IMR-90 (cell line): ENCODE results near the gene CENPH. TPM values are rescaled to one million over a fixed set of nuclear protein-coding genes. Genes with fewer than 3 reads are reported as not detected.

Experiments used
- ATAC-seq: fragments of 200-7000 bp; cut with Tn5 transposase; 2 replicates; pipeline ENCODE4 v1.9.1; 2020; ENCODE audit warnings: low read depth, mild to moderate bottlenecking, moderate library complexity
- BruUV-seq: library from RNA; stranded (reverse); fragments of 400-500 nt; replicated peaks from 2 replicates; lab custom pipeline; 2021; lab: Mats Ljungman, UMichigan
- CTCF ChIA-PET: fragments of 300-600 bp; formaldehyde crosslinking; extraction: SDS; loops from one replicate; lab custom pipeline; 2021; ENCODE audit warnings: antibody characterized with exemption; lab: Yijun Ruan, JAX
- POLR2A ChIA-PET: fragments of 300-600 bp; sonication (Branson Sonifier 250); formaldehyde crosslinking; loops from one replicate; lab custom pipeline; 2022; ENCODE audit warnings: antibody characterized with exemption; ENCODE audit not compliant: unreplicated experiment; lab: Charles Lee
- DNase-seq: peaks from one replicate; pipeline ENCODE4 v3.0.0; 2013
- H2AFZ ChIP-seq: replicated peaks from 2 replicates; pipeline ENCODE3; 2013; ENCODE audit warnings: low read length, mild to moderate bottlenecking; ENCODE audit not compliant: poor library complexity
- H2AK5ac ChIP-seq: 2 replicates; pipeline ENCODE4 v1.6.1; 2013; ENCODE audit warnings: low read depth, low read length, inconsistent platforms
- H2AK9ac ChIP-seq: replicated peaks from 2 replicates; pipeline ENCODE3; 2013; ENCODE audit warnings: mild to moderate bottlenecking, low read depth, low read length, moderate library complexity; ENCODE audit not compliant: poor library complexity
- H2BK120ac ChIP-seq: 2 replicates; pipeline ENCODE4 v1.6.1; 2013; ENCODE audit warnings: low read depth, low read length, inconsistent platforms
- H2BK15ac ChIP-seq: 3 replicates; pipeline ENCODE4 v1.6.1; 2013; ENCODE audit warnings: low read depth, low read length, inconsistent platforms
- H2BK20ac ChIP-seq: 2 replicates; pipeline ENCODE4 v1.6.1; 2013; ENCODE audit warnings: low read depth, mild to moderate bottlenecking, inconsistent platforms, low read length, moderate library complexity
- H2BK5ac ChIP-seq: 2 replicates; pipeline ENCODE4 v1.6.1; 2013; ENCODE audit warnings: mild to moderate bottlenecking, low read depth, low read length, inconsistent platforms; ENCODE audit not compliant: poor library complexity, severe bottlenecking
- H3K14ac ChIP-seq: replicated peaks from 2 replicates; pipeline ENCODE4 v1.6.1; 2013; ENCODE audit warnings: low read depth, low read length, inconsistent platforms
- H3K18ac ChIP-seq: 2 replicates; pipeline ENCODE4 v1.6.1; 2013; ENCODE audit warnings: low read depth, low read length, control low read depth
- H3K23ac ChIP-seq: 2 replicates; pipeline ENCODE4 v1.6.1; 2013; ENCODE audit warnings: low read depth, low read length, inconsistent platforms
- H3K27ac ChIP-seq: 2 replicates; pipeline ENCODE4 v1.5.1; 2013; ENCODE audit warnings: mild to moderate bottlenecking, control low read depth, low read length; ENCODE audit not compliant: insufficient read depth
- H3K27me3 ChIP-seq: 2 replicates; pipeline ENCODE4 v1.6.1; 2013; ENCODE audit warnings: low read length; ENCODE audit not compliant: control insufficient read depth, insufficient read depth
- H3K36me3 ChIP-seq: 2 replicates; pipeline ENCODE4 v1.6.1; 2013; ENCODE audit warnings: low read length, mixed read lengths; ENCODE audit not compliant: control insufficient read depth, insufficient read depth
- H3K4ac ChIP-seq: 2 replicates; pipeline ENCODE4 v1.6.1; 2013; ENCODE audit warnings: low read depth, low read length, inconsistent platforms
- H3K4me1 ChIP-seq: 2 replicates; pipeline ENCODE4 v1.6.1; 2013; ENCODE audit warnings: low read length, mixed read lengths; ENCODE audit not compliant: control insufficient read depth, insufficient read depth
- H3K4me2 ChIP-seq: 2 replicates; pipeline ENCODE4 v1.6.1; 2013; ENCODE audit warnings: low read depth, mild to moderate bottlenecking, control low read depth, low read length, moderate library complexity
- H3K4me3 ChIP-seq: 2 replicates; pipeline ENCODE4 v1.5.1; 2013; ENCODE audit warnings: low read depth, mild to moderate bottlenecking, control low read depth, low read length, moderate library complexity; ENCODE audit not compliant: insufficient read depth
- H3K56ac ChIP-seq: 2 replicates; pipeline ENCODE4 v1.6.1; 2013; ENCODE audit warnings: low read length, inconsistent platforms; ENCODE audit not compliant: insufficient read depth; ENCODE audit errors: extremely low read depth
- H3K79me1 ChIP-seq, 2 experiments: 2 replicates each; pipeline ENCODE4 v1.6.1; 2013; ENCODE audit warnings: low read length in 2 of 2, inconsistent platforms in 1 of 2, low read depth in 1 of 2
- H3K9ac ChIP-seq: 2 replicates; pipeline ENCODE4 v1.6.1; 2013; ENCODE audit warnings: low read depth, low read length, control low read depth
- H3K9me1 ChIP-seq: 2 replicates; pipeline ENCODE4 v1.6.1; 2013; ENCODE audit warnings: low read length, inconsistent platforms; ENCODE audit not compliant: insufficient read depth
- H3K9me3 ChIP-seq: 2 replicates; pipeline ENCODE4 v1.6.1; 2013; ENCODE audit warnings: low read length; ENCODE audit not compliant: control insufficient read depth, insufficient read depth
- H4K20me1 ChIP-seq: 2 replicates; pipeline ENCODE4 v1.6.1; 2013; ENCODE audit warnings: low read length, inconsistent platforms; ENCODE audit not compliant: insufficient read depth
- H4K5ac ChIP-seq: 2 replicates; pipeline ENCODE4 v1.6.1; 2013; ENCODE audit warnings: mild to moderate bottlenecking, low read depth, low read length, control low read depth
- H4K8ac ChIP-seq, 2 experiments: 2 replicates each; pipeline ENCODE4 v1.6.1; 2013; ENCODE audit warnings: low read depth in 2 of 2, low read length in 2 of 2, control low read depth in 1 of 2, inconsistent platforms in 1 of 2
- H4K91ac ChIP-seq: 2 replicates; pipeline ENCODE4 v1.6.1; 2013; ENCODE audit warnings: low read depth, low read length, inconsistent platforms; ENCODE audit not compliant: insufficient read depth
- CEBPB ChIP-seq: IDR thresholded peaks from 2 replicates; pipeline ENCODE4 v1.6.1; 2012; ENCODE audit warnings: low read depth, low read length, improper control_type of control experiment
- MAFK ChIP-seq: IDR thresholded peaks from 2 replicates; pipeline ENCODE4 v1.6.1; 2012; ENCODE audit warnings: low read depth, low read length, improper control_type of control experiment
- MAZ ChIP-seq: IDR thresholded peaks from 2 replicates; pipeline ENCODE4 v1.6.1; 2012; ENCODE audit warnings: low read depth, mild to moderate bottlenecking, low read length, improper control_type of control experiment, moderate library complexity, borderline replicate concordance
- NFE2L2 ChIP-seq: fragments of 150-350 bp; IDR thresholded peaks from 2 replicates; pipeline ENCODE4 v1.6.1; 2016; ENCODE audit warnings: low read depth, mild to moderate bottlenecking, low read length
- POLR2A ChIP-seq: IDR thresholded peaks from 2 replicates; pipeline ENCODE4 v1.6.1; 2012; ENCODE audit warnings: mild to moderate bottlenecking, low read depth, low read length
- WGBS, 2 experiments: methylation state at CpG; one replicate each; pipeline versions ENCODE4 v1.1.5 to v1.1.7; 2013; ENCODE audit warnings: missing lambda C conversion rate in 2 of 2; ENCODE audit not compliant: insufficient read length in 1 of 2; ENCODE audit errors: extremely low coverage in 2 of 2; 5-methylcytosine and 5-hydroxymethylcytosine counted together
- dilution Hi-C: fragments of 300-500 bp; cut with HindIII; formaldehyde crosslinking; loops from one replicate; pipeline ENCODE4 v1.14.3; 2018; ENCODE audit warnings: low sequenced_read_pairs; ENCODE audit not compliant: unreplicated experiment
- in situ Hi-C: fragments of 300-500 bp; cut with MboI; formaldehyde crosslinking; loops from 3 replicates; pipeline ENCODE4 v1.14.3; 2019; ENCODE audit warnings: low sequenced_read_pairs, inconsistent platforms, mixed read lengths
- intact Hi-C: fragments of 100-400 bp; cut with micrococcal nuclease; formaldehyde crosslinking; loops from 2 replicates; pipeline ENCODE4 v1.10.0; 2022
- polyA plus RNA-seq, 3 experiments: library from polyadenylated mRNA; depleted of rRNA; stranded (reverse); fragments of >200 nt; gene quantifications; 2 replicates each; pipeline ENCODE4 v1.2.3, GENCODE V29; 2012; ENCODE audit warnings: low replicate concordance in 1 of 3
- total RNA-seq: library from RNA; depleted of rRNA; stranded (reverse); fragments of >200 nt; gene quantifications from 2 replicates; pipeline ENCODE4 v1.2.3, GENCODE V29; 2012
- TF ChIP-seq, protein P1 (sequence below): fragments of 150-350 bp; IDR thresholded peaks from 2 replicates; pipeline ENCODE4 v1.6.1; 2016; ENCODE audit warnings: low read depth, mild to moderate bottlenecking, low read length, moderate library complexity, borderline replicate concordance

Gene CENPH
- total and polyA plus RNA-seq, 2 of the 4 experiments (the other 2 are of a cell fraction): 3.8 to 7.8 TPM

DNA sequence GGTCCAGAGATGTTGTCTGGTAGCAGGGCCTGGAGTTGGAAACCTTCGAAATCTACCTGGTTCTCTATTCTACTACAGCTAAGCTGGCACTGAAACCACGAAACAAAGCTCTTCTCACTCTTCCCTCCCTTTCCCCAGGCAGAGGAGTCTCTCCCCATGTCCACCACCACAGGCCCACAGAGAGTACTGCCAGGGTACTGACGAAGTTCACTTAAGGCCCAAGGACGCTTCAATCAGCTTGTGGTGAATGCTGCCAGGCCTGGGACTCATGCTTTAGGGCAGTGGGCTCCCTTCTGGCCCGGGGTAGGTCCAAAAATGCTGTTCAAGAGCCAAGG lies 39.7 kb upstream of the CENPH start:
- Histone ChIP-seq H3K9ac (no peak overlapping the region), H3K79me1 (no peaks in the 10 kb centered on the region), H4K5ac (no peak overlapping the region), H3K56ac (no peak overlapping the region), H2AFZ (no peak overlapping the region), H2BK20ac (no peak overlapping the region), H3K27me3 (no peaks in the 10 kb centered on the region), H3K23ac (no peak overlapping the region), H4K8ac (no peak overlapping the region), H2BK15ac (no peak overlapping the region), H4K20me1 (no peaks in the 10 kb centered on the region), H2BK120ac (no peak overlapping the region), H2AK5ac (no peak overlapping the region), H3K4me1 (no peaks in the 10 kb centered on the region), H3K27ac (no peak overlapping the region), H4K91ac (no peak overlapping the region), H3K4me3 (no peak overlapping the region), H3K4me2 (no peak overlapping the region), H2AK9ac (no peak overlapping the region), H3K4ac (no peak overlapping the region), H2BK5ac (no peak overlapping the region), H3K9me3 (no peaks in the 10 kb centered on the region), H3K36me3 (no peaks in the 10 kb centered on the region), H3K9me1 (no peaks in the 10 kb centered on the region), H3K14ac (no peak overlapping the region), H3K18ac (no peak overlapping the region)
- BruUV-seq: no TSS peak
- in situ Hi-C loops: no loop called here
- TF ChIP-seq CEBPB (no peak), NFE2L2 (no peak), MAFK (no peak), POLR2A (no peak), MAZ (no peak)
- TF ChIP-seq, protein P1, sequence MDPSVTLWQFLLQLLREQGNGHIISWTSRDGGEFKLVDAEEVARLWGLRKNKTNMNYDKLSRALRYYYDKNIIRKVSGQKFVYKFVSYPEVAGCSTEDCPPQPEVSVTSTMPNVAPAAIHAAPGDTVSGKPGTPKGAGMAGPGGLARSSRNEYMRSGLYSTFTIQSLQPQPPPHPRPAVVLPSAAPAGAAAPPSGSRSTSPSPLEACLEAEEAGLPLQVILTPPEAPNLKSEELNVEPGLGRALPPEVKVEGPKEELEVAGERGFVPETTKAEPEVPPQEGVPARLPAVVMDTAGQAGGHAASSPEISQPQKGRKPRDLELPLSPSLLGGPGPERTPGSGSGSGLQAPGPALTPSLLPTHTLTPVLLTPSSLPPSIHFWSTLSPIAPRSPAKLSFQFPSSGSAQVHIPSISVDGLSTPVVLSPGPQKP: no peak
- dilution Hi-C loops: no loop called here
- intact Hi-C loops: no loop called here
- DNase-seq (no peak), ATAC-seq (no peak)
- POLR2A ChIA-PET: no interaction called here
- CTCF ChIA-PET: no interaction called here
- WGBS, 2 experiments: 60% methylated on average over 1 of the region's 5 CpGs; no CpG with 5 or more reads in 1 of the 2 experiments
